ENCODE measurements around the gene ABCB11. TPM values are rescaled to one million over a fixed set of nuclear protein-coding genes. Genes with fewer than 3 reads are reported as not detected.

The ABCB11 gene
- total and polyA plus RNA-seq, 9 of the 15 experiments (the other 6 are each of a cell fraction or from before 2014, with no cell fraction given), result 0.04 to 0.51 (median 0.10) TPM; not detected in 1

DNA sequence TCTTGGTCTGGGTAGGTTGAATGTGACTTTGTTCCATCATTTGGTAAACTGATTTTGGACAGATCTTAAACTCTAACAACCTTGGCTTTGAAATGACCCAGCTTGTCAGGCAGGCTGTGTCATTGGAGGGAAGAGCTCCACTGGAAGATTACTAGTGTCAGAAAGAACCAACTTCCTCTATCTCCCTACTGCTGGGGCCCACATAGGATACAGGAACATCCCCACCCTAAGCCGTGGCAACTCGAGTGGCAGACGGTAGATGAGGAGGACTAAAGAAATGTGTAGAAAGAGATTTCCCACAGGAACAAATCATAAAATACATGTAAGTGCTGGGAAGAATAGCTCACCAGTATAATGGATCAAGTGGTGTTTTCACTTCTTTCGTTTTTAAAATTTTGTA lies 134.3 kb downstream of the ABCB11 start:
- Histone ChIP-seq H3K27ac (ENCODE audit: extremely low read depth, low read depth, low read length) (no peak overlapping the region), H2AFZ (ENCODE audit: low read depth, low read length) (peak overlapping the region; percentile 68), H3K4me1 (replicated peaks in 1 of 2; ENCODE audit: control insufficient read depth in 2 of 2, insufficient read depth in 2 of 2, low read length in 2 of 2) (peaks cover 0 to 6% of the 10 kb centered on the region in 2 experiments; a peak in 2 of 5 replicates), H3K4me2 (ENCODE audit: insufficient read depth, low read length) (0 out of 2 replicates have a peak overlapping the region, but pooled peaks have one; percentile 12), H3K27me3 (ENCODE audit: control insufficient read depth in 2 of 2, insufficient read depth in 2 of 2, low read length in 2 of 2) (no peaks in the 10 kb centered on the region), H3K79me2 (ENCODE audit: control insufficient read depth, insufficient read depth, low read length) (no peaks in the 10 kb centered on the region), H3K9ac (ENCODE audit: insufficient read depth in 1 of 2, low read depth in 2 of 2, low read length in 2 of 2) (no peak overlapping the region), H3K9me1 (ENCODE audit: control insufficient read depth, insufficient read depth, low read length) (no peaks in the 10 kb centered on the region), H3K4me3 (no peak overlapping the region), H3K9me3 (replicated peaks; ENCODE audit: control insufficient read depth, insufficient read depth, low read depth, low read length) (no peaks in the 10 kb centered on the region), H3K36me3 (ENCODE audit: control insufficient read depth, insufficient read depth, low read length) (no peaks in the 10 kb centered on the region), H4K20me1 (replicated peaks; ENCODE audit: control insufficient read depth, insufficient read depth, low read length) (no peaks in the 10 kb centered on the region)
- FAIRE-seq (peak; percentile 82), ATAC-seq (peak; percentile 68), DNase-seq (ENCODE audit: extremely low read depth in 1 of 4, low spot score in 3 of 4) (no peak)
- TF ChIP-seq SPI1 (IDR thresholded peaks at IDR 0.05; ENCODE audit: borderline replicate concordance, low read depth, low read length) (0 out of 2 replicates have a peak, but pooled peaks have one; percentile 6), SAFB2 (IDR thresholded peaks at IDR 0.05; ENCODE audit: borderline replicate concordance, low read depth, low read length, severe bottlenecking) (no peak)
- intact Hi-C loops (cut with micrococcal nuclease) (no loop called here), in situ Hi-C loops (cut with MboI) (no loop called here)
- 27% methylated on average over 4 of the region's 4 CpGs for WGBS (ENCODE audit: insufficient coverage, low coverage, missing lambda C conversion rate)
- CTCF ChIA-PET (ENCODE audit: low intra/inter-chr PET ratio), result no interaction called here
- no TSS peak for BruUV-seq (replicated peaks)
- POLR2A ChIA-PET, result no interaction called here

DNA sequence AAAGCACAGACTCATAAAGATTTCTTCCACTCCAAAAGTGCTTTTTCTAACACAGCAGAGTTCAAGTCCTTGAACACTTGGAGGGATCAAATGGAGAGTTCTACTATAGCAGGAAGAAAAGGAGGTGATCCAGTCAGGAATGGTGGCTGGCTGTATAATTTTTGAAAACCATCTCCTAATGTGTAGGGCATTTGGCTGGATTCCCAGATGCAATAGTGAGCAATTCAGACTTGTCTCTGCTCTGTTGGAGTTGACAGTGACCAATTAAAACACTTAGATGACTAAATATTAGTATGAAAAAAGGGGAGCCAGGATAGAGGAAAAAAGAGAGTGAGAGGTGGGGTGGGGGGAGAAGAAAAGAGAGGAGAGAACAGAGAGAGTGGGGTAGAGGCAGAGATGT lies 135.4 kb downstream of the ABCB11 start:
- no peak for FAIRE-seq
- Histone ChIP-seq H4K20me1 (replicated peaks; ENCODE audit: control insufficient read depth, insufficient read depth, low read length) (no peaks in the 10 kb centered on the region), H3K79me2 (ENCODE audit: control insufficient read depth, insufficient read depth, low read length) (no peaks in the 10 kb centered on the region), H3K9me3 (replicated peaks; ENCODE audit: control insufficient read depth, insufficient read depth, low read depth, low read length) (no peaks in the 10 kb centered on the region), H2AFZ (ENCODE audit: low read depth, low read length) (no peak overlapping the region), H3K36me3 (ENCODE audit: control insufficient read depth, insufficient read depth, low read length) (no peaks in the 10 kb centered on the region), H3K27ac (ENCODE audit: extremely low read depth, low read depth, low read length) (no peak overlapping the region), H3K4me1 (replicated peaks in 1 of 2; ENCODE audit: control insufficient read depth in 2 of 2, insufficient read depth in 2 of 2, low read length in 2 of 2) (peaks cover 0 to 7% of the 10 kb centered on the region in 2 experiments; a peak in 2 of 5 replicates), H3K4me2 (ENCODE audit: insufficient read depth, low read length) (no peak overlapping the region), H3K27me3 (ENCODE audit: control insufficient read depth in 2 of 2, insufficient read depth in 2 of 2, low read length in 2 of 2) (no peaks in the 10 kb centered on the region), H3K9ac (ENCODE audit: insufficient read depth in 1 of 2, low read depth in 2 of 2, low read length in 2 of 2) (no peak overlapping the region), H3K4me3 (no peak overlapping the region), H3K9me1 (ENCODE audit: control insufficient read depth, insufficient read depth, low read length) (no peaks in the 10 kb centered on the region)
- BruUV-seq (replicated peaks), result no TSS peak
- in situ Hi-C loops (cut with MboI) (no loop called here), intact Hi-C loops (cut with micrococcal nuclease) (no loop called here)
- ChIA-PET CTCF (ENCODE audit: low intra/inter-chr PET ratio) (no interaction called here), POLR2A (no interaction called here)
- TF ChIP-seq NFIC (IDR thresholded peaks at IDR 0.05) (0 out of 2 replicates have a peak, but pooled peaks have one; percentile 8), YY1 (IDR thresholded peaks at IDR 0.05; ENCODE audit: borderline replicate concordance in 1 of 3, control insufficient read depth in 1 of 3, extremely low read depth in 1 of 3, insufficient read depth in 3 of 3, insufficient read length in 1 of 3, insufficient replicate concordance in 2 of 3, low read depth in 1 of 3, low read length in 2 of 3) (no peak), CBX3 (IDR thresholded peaks at IDR 0.05; ENCODE audit: borderline replicate concordance in 1 of 2, low read length in 2 of 2) (no peak), MCM2 (IDR thresholded peaks at IDR 0.05; ENCODE audit: low read depth) (no peak), ZNF696 (CRISPR knock-in tag; conservative IDR thresholded peaks at IDR 0.05) (no peak)
- TF ChIP-seq, protein P1, sequence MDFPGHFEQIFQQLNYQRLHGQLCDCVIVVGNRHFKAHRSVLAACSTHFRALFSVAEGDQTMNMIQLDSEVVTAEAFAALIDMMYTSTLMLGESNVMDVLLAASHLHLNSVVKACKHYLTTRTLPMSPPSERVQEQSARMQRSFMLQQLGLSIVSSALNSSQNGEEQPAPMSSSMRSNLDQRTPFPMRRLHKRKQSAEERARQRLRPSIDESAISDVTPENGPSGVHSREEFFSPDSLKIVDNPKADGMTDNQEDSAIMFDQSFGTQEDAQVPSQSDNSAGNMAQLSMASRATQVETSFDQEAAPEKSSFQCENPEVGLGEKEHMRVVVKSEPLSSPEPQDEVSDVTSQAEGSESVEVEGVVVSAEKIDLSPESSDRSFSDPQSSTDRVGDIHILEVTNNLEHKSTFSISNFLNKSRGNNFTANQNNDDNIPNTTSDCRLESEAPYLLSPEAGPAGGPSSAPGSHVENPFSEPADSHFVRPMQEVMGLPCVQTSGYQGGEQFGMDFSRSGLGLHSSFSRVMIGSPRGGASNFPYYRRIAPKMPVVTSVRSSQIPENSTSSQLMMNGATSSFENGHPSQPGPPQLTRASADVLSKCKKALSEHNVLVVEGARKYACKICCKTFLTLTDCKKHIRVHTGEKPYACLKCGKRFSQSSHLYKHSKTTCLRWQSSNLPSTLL (IDR thresholded peaks at IDR 0.05), result no peak
- TF ChIP-seq, protein P2, sequence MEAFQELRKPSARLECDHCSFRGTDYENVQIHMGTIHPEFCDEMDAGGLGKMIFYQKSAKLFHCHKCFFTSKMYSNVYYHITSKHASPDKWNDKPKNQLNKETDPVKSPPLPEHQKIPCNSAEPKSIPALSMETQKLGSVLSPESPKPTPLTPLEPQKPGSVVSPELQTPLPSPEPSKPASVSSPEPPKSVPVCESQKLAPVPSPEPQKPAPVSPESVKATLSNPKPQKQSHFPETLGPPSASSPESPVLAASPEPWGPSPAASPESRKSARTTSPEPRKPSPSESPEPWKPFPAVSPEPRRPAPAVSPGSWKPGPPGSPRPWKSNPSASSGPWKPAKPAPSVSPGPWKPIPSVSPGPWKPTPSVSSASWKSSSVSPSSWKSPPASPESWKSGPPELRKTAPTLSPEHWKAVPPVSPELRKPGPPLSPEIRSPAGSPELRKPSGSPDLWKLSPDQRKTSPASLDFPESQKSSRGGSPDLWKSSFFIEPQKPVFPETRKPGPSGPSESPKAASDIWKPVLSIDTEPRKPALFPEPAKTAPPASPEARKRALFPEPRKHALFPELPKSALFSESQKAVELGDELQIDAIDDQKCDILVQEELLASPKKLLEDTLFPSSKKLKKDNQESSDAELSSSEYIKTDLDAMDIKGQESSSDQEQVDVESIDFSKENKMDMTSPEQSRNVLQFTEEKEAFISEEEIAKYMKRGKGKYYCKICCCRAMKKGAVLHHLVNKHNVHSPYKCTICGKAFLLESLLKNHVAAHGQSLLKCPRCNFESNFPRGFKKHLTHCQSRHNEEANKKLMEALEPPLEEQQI (IDR thresholded peaks at IDR 0.05), result no peak
- no peak for ATAC-seq
- no peak for DNase-seq (ENCODE audit: extremely low read depth in 1 of 4, low spot score in 3 of 4)
